Measurements from ENCODE around the gene EVA1C.

DNA sequence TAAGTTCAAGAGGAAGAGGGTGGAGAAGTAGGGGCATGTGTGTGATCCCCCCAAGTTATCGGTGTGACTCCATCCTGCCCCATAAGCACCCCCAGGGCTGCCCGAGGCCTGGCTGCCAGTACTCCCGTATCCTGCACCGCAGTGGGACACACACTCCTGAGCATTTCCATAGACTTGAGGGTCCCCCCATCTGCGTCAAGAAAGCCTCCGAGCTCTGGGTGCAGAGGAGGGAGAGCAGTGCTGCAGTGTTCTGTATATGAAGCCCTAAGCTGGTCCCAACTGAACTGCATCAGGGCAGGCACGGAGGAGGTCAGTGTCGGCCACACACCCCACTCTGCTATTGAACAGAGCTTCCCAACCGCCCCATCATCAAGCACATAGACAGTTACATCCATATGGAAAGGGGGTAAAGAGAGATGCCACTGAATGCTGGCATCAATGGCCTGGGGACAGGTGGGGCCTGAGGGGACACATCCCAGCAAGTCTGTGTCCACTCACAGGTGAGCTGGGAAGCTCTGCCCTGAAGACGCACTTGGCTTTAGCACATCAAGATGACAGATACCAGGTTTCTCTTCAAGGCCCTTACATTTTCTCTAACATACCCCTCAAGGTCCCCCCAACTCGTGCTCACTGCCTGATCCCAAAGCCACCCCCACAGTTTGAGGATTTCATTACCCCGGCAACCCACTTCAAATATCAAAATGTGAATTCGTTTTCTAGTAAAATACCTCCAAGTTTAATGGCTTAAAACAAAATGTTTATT lies 64.3 kb downstream of the EVA1C start:
- TF ChIP-seq, protein P1, sequence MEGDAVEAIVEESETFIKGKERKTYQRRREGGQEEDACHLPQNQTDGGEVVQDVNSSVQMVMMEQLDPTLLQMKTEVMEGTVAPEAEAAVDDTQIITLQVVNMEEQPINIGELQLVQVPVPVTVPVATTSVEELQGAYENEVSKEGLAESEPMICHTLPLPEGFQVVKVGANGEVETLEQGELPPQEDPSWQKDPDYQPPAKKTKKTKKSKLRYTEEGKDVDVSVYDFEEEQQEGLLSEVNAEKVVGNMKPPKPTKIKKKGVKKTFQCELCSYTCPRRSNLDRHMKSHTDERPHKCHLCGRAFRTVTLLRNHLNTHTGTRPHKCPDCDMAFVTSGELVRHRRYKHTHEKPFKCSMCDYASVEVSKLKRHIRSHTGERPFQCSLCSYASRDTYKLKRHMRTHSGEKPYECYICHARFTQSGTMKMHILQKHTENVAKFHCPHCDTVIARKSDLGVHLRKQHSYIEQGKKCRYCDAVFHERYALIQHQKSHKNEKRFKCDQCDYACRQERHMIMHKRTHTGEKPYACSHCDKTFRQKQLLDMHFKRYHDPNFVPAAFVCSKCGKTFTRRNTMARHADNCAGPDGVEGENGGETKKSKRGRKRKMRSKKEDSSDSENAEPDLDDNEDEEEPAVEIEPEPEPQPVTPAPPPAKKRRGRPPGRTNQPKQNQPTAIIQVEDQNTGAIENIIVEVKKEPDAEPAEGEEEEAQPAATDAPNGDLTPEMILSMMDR (IDR thresholded peaks at IDR 0.05) = no peak
- TF ChIP-seq EZH2phosphoT487 (IDR thresholded peaks at IDR 0.05; ENCODE audit: borderline replicate concordance, low read depth) (no peak), CHD2 (IDR thresholded peaks at IDR 0.05; ENCODE audit: low read length, partially characterized antibody) (no peak), TCF12 (IDR thresholded peaks at IDR 0.05) (no peak), RCOR1 (IDR thresholded peaks at IDR 0.05; ENCODE audit: low read length) (no peak), NFIC (IDR thresholded peaks at IDR 0.05; ENCODE audit: borderline replicate concordance) (no peak), FOXM1 (IDR thresholded peaks at IDR 0.05; ENCODE audit: low read depth) (no peak), TEAD4 (IDR thresholded peaks at IDR 0.05; ENCODE audit: borderline replicate concordance, insufficient read depth) (no peak), RAD21 (IDR thresholded peaks at IDR 0.05; ENCODE audit: low read length) (no peak)
- TF ChIP-seq, protein P2, sequence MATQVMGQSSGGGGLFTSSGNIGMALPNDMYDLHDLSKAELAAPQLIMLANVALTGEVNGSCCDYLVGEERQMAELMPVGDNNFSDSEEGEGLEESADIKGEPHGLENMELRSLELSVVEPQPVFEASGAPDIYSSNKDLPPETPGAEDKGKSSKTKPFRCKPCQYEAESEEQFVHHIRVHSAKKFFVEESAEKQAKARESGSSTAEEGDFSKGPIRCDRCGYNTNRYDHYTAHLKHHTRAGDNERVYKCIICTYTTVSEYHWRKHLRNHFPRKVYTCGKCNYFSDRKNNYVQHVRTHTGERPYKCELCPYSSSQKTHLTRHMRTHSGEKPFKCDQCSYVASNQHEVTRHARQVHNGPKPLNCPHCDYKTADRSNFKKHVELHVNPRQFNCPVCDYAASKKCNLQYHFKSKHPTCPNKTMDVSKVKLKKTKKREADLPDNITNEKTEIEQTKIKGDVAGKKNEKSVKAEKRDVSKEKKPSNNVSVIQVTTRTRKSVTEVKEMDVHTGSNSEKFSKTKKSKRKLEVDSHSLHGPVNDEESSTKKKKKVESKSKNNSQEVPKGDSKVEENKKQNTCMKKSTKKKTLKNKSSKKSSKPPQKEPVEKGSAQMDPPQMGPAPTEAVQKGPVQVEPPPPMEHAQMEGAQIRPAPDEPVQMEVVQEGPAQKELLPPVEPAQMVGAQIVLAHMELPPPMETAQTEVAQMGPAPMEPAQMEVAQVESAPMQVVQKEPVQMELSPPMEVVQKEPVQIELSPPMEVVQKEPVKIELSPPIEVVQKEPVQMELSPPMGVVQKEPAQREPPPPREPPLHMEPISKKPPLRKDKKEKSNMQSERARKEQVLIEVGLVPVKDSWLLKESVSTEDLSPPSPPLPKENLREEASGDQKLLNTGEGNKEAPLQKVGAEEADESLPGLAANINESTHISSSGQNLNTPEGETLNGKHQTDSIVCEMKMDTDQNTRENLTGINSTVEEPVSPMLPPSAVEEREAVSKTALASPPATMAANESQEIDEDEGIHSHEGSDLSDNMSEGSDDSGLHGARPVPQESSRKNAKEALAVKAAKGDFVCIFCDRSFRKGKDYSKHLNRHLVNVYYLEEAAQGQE (IDR thresholded peaks at IDR 0.05; ENCODE audit: low read depth, low read length) = no peak
- TF ChIP-seq, protein P3, sequence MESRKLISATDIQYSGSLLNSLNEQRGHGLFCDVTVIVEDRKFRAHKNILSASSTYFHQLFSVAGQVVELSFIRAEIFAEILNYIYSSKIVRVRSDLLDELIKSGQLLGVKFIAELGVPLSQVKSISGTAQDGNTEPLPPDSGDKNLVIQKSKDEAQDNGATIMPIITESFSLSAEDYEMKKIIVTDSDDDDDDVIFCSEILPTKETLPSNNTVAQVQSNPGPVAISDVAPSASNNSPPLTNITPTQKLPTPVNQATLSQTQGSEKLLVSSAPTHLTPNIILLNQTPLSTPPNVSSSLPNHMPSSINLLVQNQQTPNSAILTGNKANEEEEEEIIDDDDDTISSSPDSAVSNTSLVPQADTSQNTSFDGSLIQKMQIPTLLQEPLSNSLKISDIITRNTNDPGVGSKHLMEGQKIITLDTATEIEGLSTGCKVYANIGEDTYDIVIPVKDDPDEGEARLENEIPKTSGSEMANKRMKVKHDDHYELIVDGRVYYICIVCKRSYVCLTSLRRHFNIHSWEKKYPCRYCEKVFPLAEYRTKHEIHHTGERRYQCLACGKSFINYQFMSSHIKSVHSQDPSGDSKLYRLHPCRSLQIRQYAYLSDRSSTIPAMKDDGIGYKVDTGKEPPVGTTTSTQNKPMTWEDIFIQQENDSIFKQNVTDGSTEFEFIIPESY (IDR thresholded peaks at IDR 0.05; ENCODE audit: borderline replicate concordance, low read depth) = no peak
- TF ChIP-seq, protein P4, sequence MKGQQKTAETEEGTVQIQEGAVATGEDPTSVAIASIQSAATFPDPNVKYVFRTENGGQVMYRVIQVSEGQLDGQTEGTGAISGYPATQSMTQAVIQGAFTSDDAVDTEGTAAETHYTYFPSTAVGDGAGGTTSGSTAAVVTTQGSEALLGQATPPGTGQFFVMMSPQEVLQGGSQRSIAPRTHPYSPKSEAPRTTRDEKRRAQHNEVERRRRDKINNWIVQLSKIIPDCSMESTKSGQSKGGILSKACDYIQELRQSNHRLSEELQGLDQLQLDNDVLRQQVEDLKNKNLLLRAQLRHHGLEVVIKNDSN (IDR thresholded peaks at IDR 0.05; ENCODE audit: borderline replicate concordance, low read depth) = no peak
- TF ChIP-seq, protein P5, sequence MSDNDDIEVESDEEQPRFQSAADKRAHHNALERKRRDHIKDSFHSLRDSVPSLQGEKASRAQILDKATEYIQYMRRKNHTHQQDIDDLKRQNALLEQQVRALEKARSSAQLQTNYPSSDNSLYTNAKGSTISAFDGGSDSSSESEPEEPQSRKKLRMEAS (IDR thresholded peaks at IDR 0.05; ENCODE audit: low read depth) = no peak
